Liver (tissue), 9 donors: ENCODE data around the gene SSTR1. TPM values are rescaled to one million over a fixed set of nuclear protein-coding genes. Genes with fewer than 3 reads are reported as not detected.

Source experiments
- DNase-seq: peaks from one replicate; pipeline ENCODE4 v3.0.0-alpha.2; 2017; ENCODE audit warnings: low spot score
- H3K27ac ChIP-seq, 2 donors: one replicate each; pipeline ENCODE4 v1.7.0; 2013; ENCODE audit warnings: inconsistent platforms in 2 of 2, low read length in 2 of 2, control low read depth in 1 of 2, low read depth in 1 of 2, mild to moderate bottlenecking in 1 of 2
- H3K27me3 ChIP-seq, 4 donors: one replicate each; pipeline versions ENCODE4 v1.6.1 to v1.7.0; 2013; ENCODE audit warnings: low read length in 3 of 4, inconsistent platforms in 1 of 4, mild to moderate bottlenecking in 1 of 4, moderate library complexity in 1 of 4; ENCODE audit not compliant: control insufficient read depth in 4 of 4, insufficient read depth in 4 of 4
- H3K36me3 ChIP-seq, 4 donors: one replicate each; pipeline versions ENCODE4 v1.6.1 to v1.7.0; 2013; ENCODE audit warnings: low read length in 3 of 4, mild to moderate bottlenecking in 3 of 4, low read depth in 1 of 4, moderate library complexity in 1 of 4; ENCODE audit not compliant: control insufficient read depth in 4 of 4, insufficient read depth in 3 of 4
- H3K4me1 ChIP-seq, 4 donors: one replicate each; pipeline versions ENCODE4 v1.6.1 to v1.7.0; 2013; ENCODE audit warnings: low read length in 3 of 4, mild to moderate bottlenecking in 3 of 4, moderate library complexity in 1 of 4; ENCODE audit not compliant: control insufficient read depth in 4 of 4, insufficient read depth in 4 of 4
- H3K4me3 ChIP-seq, 3 donors: one replicate each; pipeline versions ENCODE4 v1.6.1 to v1.7.0; 2013; ENCODE audit warnings: low read length in 3 of 3, control low read depth in 1 of 3, low read depth in 1 of 3, mild to moderate bottlenecking in 1 of 3
- H3K9ac ChIP-seq, 2 donors: one replicate each; pipeline ENCODE4 v1.7.0; 2013; ENCODE audit warnings: low read length in 2 of 2, mild to moderate bottlenecking in 2 of 2, moderate library complexity in 2 of 2, control low read depth in 1 of 2, low read depth in 1 of 2
- H3K9me3 ChIP-seq, 4 donors: one replicate each; pipeline versions ENCODE4 v1.6.1 to v1.7.0; 2013; ENCODE audit warnings: low read length in 3 of 4; ENCODE audit not compliant: control insufficient read depth in 4 of 4
- ATF3 ChIP-seq: IDR thresholded peaks from 2 replicates; pipeline ENCODE4 v1.6.1; 2016; ENCODE audit warnings: antibody characterized with exemption
- CTCF ChIP-seq: fragments of 150-350 bp; IDR thresholded peaks from 2 replicates; pipeline ENCODE4 v1.5.1; 2017; ENCODE audit warnings: improper control_type of control experiment, low read depth, low read length; ENCODE audit not compliant: missing input control
- EGR1 ChIP-seq, 2 donors: IDR thresholded peaks; 2 replicates each; pipeline ENCODE4 v1.6.1; 2016 to 2018; ENCODE audit warnings: antibody characterized with exemption in 2 of 2, low read depth in 2 of 2
- FOXA1 ChIP-seq: IDR thresholded peaks from 2 replicates; pipeline ENCODE4 v1.6.1; 2016; ENCODE audit warnings: antibody characterized with exemption
- FOXA2 ChIP-seq: IDR thresholded peaks from 2 replicates; pipeline ENCODE4 v1.6.1; 2016; ENCODE audit warnings: antibody characterized with exemption
- GABPA ChIP-seq, 2 donors: IDR thresholded peaks in 1 of 2; conservative IDR thresholded peaks in 1 of 2; 2 replicates each; pipeline ENCODE4 v1.6.1; 2016; ENCODE audit warnings: antibody characterized with exemption in 2 of 2, mild to moderate bottlenecking in 1 of 2, moderate library complexity in 1 of 2
- HNF4A ChIP-seq, 2 donors: conservative IDR thresholded peaks; 2 replicates each; pipeline ENCODE4 v1.6.1; 2016; ENCODE audit warnings: antibody characterized with exemption in 2 of 2, mild to moderate bottlenecking in 2 of 2
- HNF4G ChIP-seq: IDR thresholded peaks from 2 replicates; pipeline ENCODE4 v1.6.1; 2016; ENCODE audit warnings: antibody characterized with exemption
- JUND ChIP-seq, 2 donors: IDR thresholded peaks; 2 replicates each; pipeline ENCODE4 v1.6.1; 2016; ENCODE audit warnings: antibody characterized with exemption in 2 of 2
- MAX ChIP-seq: IDR thresholded peaks from 2 replicates; pipeline ENCODE4 v1.6.1; 2016; ENCODE audit warnings: antibody characterized with exemption
- NR2F2 ChIP-seq: IDR thresholded peaks from 2 replicates; pipeline ENCODE4 v1.6.1; 2016; ENCODE audit warnings: antibody characterized with exemption
- RAD21 ChIP-seq, 2 donors: IDR thresholded peaks; 2 replicates each; pipeline ENCODE4 v1.6.1; 2016; ENCODE audit warnings: antibody characterized with exemption in 2 of 2, mild to moderate bottlenecking in 2 of 2
- REST ChIP-seq: IDR thresholded peaks from 2 replicates; pipeline ENCODE4 v1.6.1; 2016; ENCODE audit warnings: antibody characterized with exemption, mild to moderate bottlenecking
- RXRA ChIP-seq, 2 donors: IDR thresholded peaks; 2 replicates each; pipeline ENCODE4 v1.6.1; 2017 to 2018; ENCODE audit warnings: antibody characterized with exemption in 2 of 2, mild to moderate bottlenecking in 1 of 2
- SP1 ChIP-seq: IDR thresholded peaks from 2 replicates; pipeline ENCODE4 v1.6.1; 2018; ENCODE audit warnings: antibody characterized with exemption, mild to moderate bottlenecking
- TAF1 ChIP-seq: conservative IDR thresholded peaks from 2 replicates; pipeline ENCODE4 v1.6.1; 2016; ENCODE audit warnings: antibody characterized with exemption, mild to moderate bottlenecking
- YY1 ChIP-seq: IDR thresholded peaks from 2 replicates; pipeline ENCODE4 v1.6.1; 2016; ENCODE audit warnings: antibody characterized with exemption, mild to moderate bottlenecking
- ZBTB33 ChIP-seq: IDR thresholded peaks from 2 replicates; pipeline ENCODE4 v1.6.1; 2016; ENCODE audit warnings: antibody characterized with exemption
- WGBS: extraction: QIAGEN DNeasy Blood & Tissue Kit; methylation state at CpG from one replicate; pipeline ENCODE4 v1.1.7; 2013; 5-methylcytosine and 5-hydroxymethylcytosine counted together
- polyA plus RNA-seq, 2 donors: library from polyadenylated mRNA; stranded (reverse) in 1 of 2; unstranded in 1 of 2; fragments of 200-250 nt in 1 of 2; fragments of >200 nt in 1 of 2; fragmentation: Nextera tagmentation in 1 of 2; extraction: Ambion mirVana in 1 of 2; gene quantifications; one replicate each; pipeline versions ENCODE4 v1.2.1 to v1.2.3, GENCODE V29; 2013 to 2015
- total RNA-seq, 2 donors: library from RNA; depleted of rRNA; stranded (reverse); fragments of >200 nt; gene quantifications; one replicate each; pipeline ENCODE4 v1.2.3, GENCODE V29; 2014
- donor health status: healthy.
- donor health status: healthy.
- donor health status: healthy.
- donor health status: healthy.
- donor health status: healthy.

SSTR1 gene
- total and polyA plus RNA-seq, 4 donors: 0.23 to 3.6 (median 2.6) TPM

- H3K9ac ChIP-seq: no peak overlapping the region
- no peaks in the 10 kb centered on the region for H3K36me3 ChIP-seq
- peaks cover 4 to 39% (median 26%) of the 10 kb centered on the region in 4 donors for H3K4me1 ChIP-seq
- no peaks in the 10 kb centered on the region for H3K9me3 ChIP-seq
- no peaks in the 10 kb centered on the region for H3K27me3 ChIP-seq
- H3K4me3 ChIP-seq: no peak overlapping the region
- no peak for TF ChIP-seq JUND (IDR thresholded peaks at IDR 0.05)
- no peak for TF ChIP-seq RAD21 (IDR thresholded peaks at IDR 0.05)
- TF ChIP-seq HNF4A (conservative IDR thresholded peaks at IDR 0.05): no peak
- TF ChIP-seq NR2F2: no peak
- no peak for TF ChIP-seq ZBTB33
- TF ChIP-seq TAF1: no peak
- no peak for TF ChIP-seq HNF4G
- TF ChIP-seq CTCF: no peak
- TF ChIP-seq ATF3: no peak
- no peak for TF ChIP-seq EGR1 (IDR thresholded peaks at IDR 0.05; ENCODE audit: low read depth in 2 of 2)
- TF ChIP-seq REST: no peak
- TF ChIP-seq MAX: no peak
- TF ChIP-seq FOXA2: no peak
- TF ChIP-seq GABPA (IDR thresholded peaks at IDR 0.05 in 1 of 2, conservative IDR thresholded peaks at IDR 0.05 in 1 of 2): no peak
- TF ChIP-seq SP1: no peak
- no peak for TF ChIP-seq FOXA1
- TF ChIP-seq YY1: no peak
- no peak for TF ChIP-seq RXRA (IDR thresholded peaks at IDR 0.05)
- no peak for DNase-seq
- H3K27ac ChIP-seq: no peak overlapping the region
These were observed 4.4 kb downstream of the SSTR1 start for GRCh38 chr14:38212111-38212510.

GRCh38 chr14:38213001-38213400 is 5.3 kb downstream of the SSTR1 start:
- Histone ChIP-seq H3K9ac (no peak overlapping the region), H3K9me3 (no peaks in the 10 kb centered on the region), H3K36me3 (no peaks in the 10 kb centered on the region), H3K4me1 (peaks cover 4 to 31% (median 20%) of the 10 kb centered on the region in 4 donors), H3K27me3 (no peaks in the 10 kb centered on the region), H3K27ac (no peak overlapping the region), H3K4me3 (no peak overlapping the region)
- DNase-seq: no peak
- WGBS: 90% methylated on average over 2 of the region's 2 CpGs
- no peak for TF ChIP-seq FOXA1
- TF ChIP-seq SP1: no peak
- no peak for TF ChIP-seq TAF1
- TF ChIP-seq RAD21 (IDR thresholded peaks at IDR 0.05): no peak
- TF ChIP-seq NR2F2: no peak
- no peak for TF ChIP-seq HNF4G
- no peak for TF ChIP-seq FOXA2
- no peak for TF ChIP-seq ATF3
- TF ChIP-seq REST: no peak
- no peak for TF ChIP-seq HNF4A (conservative IDR thresholded peaks at IDR 0.05)
- no peak for TF ChIP-seq CTCF
- no peak for TF ChIP-seq RXRA (IDR thresholded peaks at IDR 0.05)
